Measurements from ENCODE around the gene BCL2.

BCL2 gene

DNA sequence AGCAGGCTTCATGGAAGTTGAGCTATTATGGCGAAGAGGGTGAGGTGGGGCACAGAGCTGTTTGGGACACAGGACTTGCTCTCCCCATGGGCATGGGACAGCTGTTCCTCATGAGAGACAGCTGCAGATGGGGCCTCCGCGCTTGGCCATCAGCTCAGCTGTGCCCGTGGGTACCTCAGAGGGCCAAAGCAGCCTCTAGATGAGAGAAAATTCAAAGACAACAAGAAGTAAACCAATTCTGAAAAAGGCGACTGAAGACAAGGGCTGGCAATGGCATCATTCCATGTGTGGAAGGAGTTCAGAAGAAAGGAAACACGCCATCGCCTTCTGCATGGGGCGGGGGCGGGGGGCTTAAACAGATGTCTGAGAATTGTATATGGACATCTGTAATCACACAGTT lies 136.2 kb downstream of the BCL2 start:
- TF ChIP-seq, protein P1, sequence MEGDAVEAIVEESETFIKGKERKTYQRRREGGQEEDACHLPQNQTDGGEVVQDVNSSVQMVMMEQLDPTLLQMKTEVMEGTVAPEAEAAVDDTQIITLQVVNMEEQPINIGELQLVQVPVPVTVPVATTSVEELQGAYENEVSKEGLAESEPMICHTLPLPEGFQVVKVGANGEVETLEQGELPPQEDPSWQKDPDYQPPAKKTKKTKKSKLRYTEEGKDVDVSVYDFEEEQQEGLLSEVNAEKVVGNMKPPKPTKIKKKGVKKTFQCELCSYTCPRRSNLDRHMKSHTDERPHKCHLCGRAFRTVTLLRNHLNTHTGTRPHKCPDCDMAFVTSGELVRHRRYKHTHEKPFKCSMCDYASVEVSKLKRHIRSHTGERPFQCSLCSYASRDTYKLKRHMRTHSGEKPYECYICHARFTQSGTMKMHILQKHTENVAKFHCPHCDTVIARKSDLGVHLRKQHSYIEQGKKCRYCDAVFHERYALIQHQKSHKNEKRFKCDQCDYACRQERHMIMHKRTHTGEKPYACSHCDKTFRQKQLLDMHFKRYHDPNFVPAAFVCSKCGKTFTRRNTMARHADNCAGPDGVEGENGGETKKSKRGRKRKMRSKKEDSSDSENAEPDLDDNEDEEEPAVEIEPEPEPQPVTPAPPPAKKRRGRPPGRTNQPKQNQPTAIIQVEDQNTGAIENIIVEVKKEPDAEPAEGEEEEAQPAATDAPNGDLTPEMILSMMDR (IDR thresholded peaks at IDR 0.05): no peak
- no peaks in the 10 kb centered on the region for H3K36me3 ChIP-seq
- no peaks in the 10 kb centered on the region for H3K9me3 ChIP-seq
- H3K27ac ChIP-seq: no peak overlapping the region
- no peak overlapping the region for H3K4me3 ChIP-seq (ENCODE audit: low read depth in 1 of 2, low read length in 1 of 2)
- H3K4me1 ChIP-seq (ENCODE audit: control insufficient read depth in 1 of 2, insufficient read depth in 1 of 2, low read depth in 1 of 2, low read length in 1 of 2): peaks cover 0 to 4% of the 10 kb centered on the region in 2 experiments
- no peaks in the 10 kb centered on the region for H3K27me3 ChIP-seq

DNA sequence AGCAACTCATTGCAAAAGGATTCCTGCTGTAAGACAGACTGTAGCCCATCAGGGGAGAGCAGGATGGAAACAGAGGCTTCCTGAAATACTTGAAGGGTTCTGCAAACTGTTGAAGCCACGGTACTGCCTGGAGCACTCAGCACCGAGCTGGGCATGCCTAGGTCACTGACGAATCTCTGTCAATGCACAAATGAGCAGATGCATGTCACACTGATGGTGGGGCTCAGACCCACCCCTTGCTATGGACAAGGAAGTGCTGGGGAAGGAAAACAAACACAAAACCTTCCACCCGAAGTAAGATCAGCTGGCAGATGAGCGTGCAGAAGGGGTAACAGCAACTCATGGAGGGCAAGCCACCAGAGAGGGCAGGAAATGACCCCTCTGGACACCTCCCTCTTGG lies 136.7 kb downstream of the BCL2 start:
- Histone ChIP-seq H3K27me3 (no peaks in the 10 kb centered on the region), H3K4me3 (ENCODE audit: low read depth in 1 of 2, low read length in 1 of 2) (no peak overlapping the region), H3K36me3 (no peaks in the 10 kb centered on the region), H3K4me1 (ENCODE audit: control insufficient read depth in 1 of 2, insufficient read depth in 1 of 2, low read depth in 1 of 2, low read length in 1 of 2) (peaks cover 0 to 4% of the 10 kb centered on the region in 2 experiments), H3K9me3 (no peaks in the 10 kb centered on the region), H3K27ac (no peak overlapping the region)
- TF ChIP-seq, protein P1 (IDR thresholded peaks at IDR 0.05): no peak

DNA sequence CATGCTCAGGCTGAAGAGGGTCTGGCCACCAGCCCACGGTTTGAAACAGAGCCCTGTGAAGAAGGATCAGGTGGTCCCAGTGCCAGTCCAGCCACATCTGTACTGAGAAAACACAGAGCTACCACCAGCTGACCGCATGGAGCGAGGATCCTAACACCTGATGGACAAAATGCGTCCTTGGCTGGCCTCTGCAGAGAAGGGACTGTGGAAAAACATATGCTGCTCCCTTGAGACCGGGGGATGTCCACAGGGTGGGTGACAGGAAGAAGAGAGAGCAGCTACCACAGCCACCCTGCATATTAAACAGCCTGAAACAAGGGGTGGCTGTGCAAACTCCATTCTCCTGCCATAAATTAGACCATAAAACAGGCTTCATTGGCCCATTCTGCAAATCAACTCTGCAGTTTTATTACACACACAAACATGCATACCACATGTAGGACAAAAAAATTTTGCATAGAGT lies 137.2 kb downstream of the BCL2 start:
- peaks cover 0 to 3% of the 10 kb centered on the region in 2 experiments for H3K4me1 ChIP-seq (ENCODE audit: control insufficient read depth in 1 of 2, insufficient read depth in 1 of 2, low read depth in 1 of 2, low read length in 1 of 2)
- no peak overlapping the region for H3K4me3 ChIP-seq (ENCODE audit: low read depth in 1 of 2, low read length in 1 of 2)
- no peaks in the 10 kb centered on the region for H3K27me3 ChIP-seq
- H3K9me3 ChIP-seq: no peaks in the 10 kb centered on the region
- no peaks in the 10 kb centered on the region for H3K36me3 ChIP-seq
- TF ChIP-seq, protein P1 (IDR thresholded peaks at IDR 0.05): no peak
- H3K27ac ChIP-seq: no peak overlapping the region

DNA sequence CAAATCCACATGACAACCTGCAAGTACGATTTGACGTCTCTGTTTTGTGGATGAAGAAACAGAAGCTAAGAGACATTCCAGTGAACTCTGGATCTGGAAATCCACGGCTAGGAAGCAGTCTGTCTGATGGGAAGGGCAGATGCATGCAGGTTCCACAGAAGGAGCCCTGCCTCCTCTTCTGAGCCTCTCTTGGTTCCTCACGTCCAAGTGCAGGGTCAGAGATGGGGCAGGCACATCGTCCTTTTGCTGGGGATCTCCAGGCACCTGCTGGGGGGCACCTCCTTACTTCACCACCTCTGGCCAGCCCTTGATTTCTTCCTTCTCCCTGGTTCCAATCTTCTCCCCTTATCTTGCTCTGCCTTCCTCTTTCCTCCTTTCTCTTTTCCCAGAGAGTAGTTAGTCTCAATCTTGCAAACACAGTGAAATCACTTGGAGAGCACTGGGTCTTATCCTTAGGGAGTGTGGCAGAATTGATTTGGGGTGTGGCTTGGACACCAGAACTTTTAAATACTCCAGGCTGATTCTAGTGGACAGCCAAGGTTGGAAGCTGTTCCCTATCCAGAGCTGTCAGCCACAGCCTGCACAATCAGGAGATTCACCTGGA lies 137.8 kb downstream of the BCL2 start:
- H3K4me1 ChIP-seq (ENCODE audit: control insufficient read depth in 1 of 2, insufficient read depth in 1 of 2, low read depth in 1 of 2, low read length in 1 of 2): no peaks in the 10 kb centered on the region
- TF ChIP-seq, protein P1 (IDR thresholded peaks at IDR 0.05): no peak
- H3K36me3 ChIP-seq: no peaks in the 10 kb centered on the region
- no peaks in the 10 kb centered on the region for H3K9me3 ChIP-seq
- H3K27ac ChIP-seq: no peak overlapping the region
- no peaks in the 10 kb centered on the region for H3K27me3 ChIP-seq
- H3K4me3 ChIP-seq (ENCODE audit: low read depth in 1 of 2, low read length in 1 of 2): no peak overlapping the region

DNA sequence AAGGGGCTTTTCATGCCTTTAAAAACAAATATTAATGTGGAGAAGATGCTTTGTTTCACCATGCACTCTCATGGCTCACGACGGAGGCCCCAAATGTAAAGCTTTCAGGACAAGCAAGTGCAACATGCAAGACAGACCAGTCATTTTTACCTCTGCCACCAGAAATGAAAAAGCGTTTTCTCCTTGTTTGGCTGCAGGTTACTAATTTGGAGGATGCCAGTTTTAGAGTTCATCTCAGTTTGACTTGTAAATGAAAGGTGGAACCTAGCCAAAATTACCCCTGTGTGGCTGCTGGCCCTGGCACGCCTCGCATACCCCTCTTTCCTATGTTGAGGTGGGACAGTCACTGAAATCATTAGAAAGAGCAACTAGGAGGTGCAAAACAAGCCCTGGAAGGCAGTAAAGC lies 138.6 kb downstream of the BCL2 start:
- TF ChIP-seq, protein P1 (IDR thresholded peaks at IDR 0.05): no peak
- no peaks in the 10 kb centered on the region for H3K9me3 ChIP-seq
- no peaks in the 10 kb centered on the region for H3K36me3 ChIP-seq
- H3K27ac ChIP-seq: no peak overlapping the region
- no peak overlapping the region for H3K4me3 ChIP-seq (ENCODE audit: low read depth in 1 of 2, low read length in 1 of 2)
- no peaks in the 10 kb centered on the region for H3K4me1 ChIP-seq (ENCODE audit: control insufficient read depth in 1 of 2, insufficient read depth in 1 of 2, low read depth in 1 of 2, low read length in 1 of 2)
- H3K27me3 ChIP-seq: no peaks in the 10 kb centered on the region

Data from neutrophil (primary cell).